ENCODE measurements around the gene CDHR2.

Gene CDHR2

DNA sequence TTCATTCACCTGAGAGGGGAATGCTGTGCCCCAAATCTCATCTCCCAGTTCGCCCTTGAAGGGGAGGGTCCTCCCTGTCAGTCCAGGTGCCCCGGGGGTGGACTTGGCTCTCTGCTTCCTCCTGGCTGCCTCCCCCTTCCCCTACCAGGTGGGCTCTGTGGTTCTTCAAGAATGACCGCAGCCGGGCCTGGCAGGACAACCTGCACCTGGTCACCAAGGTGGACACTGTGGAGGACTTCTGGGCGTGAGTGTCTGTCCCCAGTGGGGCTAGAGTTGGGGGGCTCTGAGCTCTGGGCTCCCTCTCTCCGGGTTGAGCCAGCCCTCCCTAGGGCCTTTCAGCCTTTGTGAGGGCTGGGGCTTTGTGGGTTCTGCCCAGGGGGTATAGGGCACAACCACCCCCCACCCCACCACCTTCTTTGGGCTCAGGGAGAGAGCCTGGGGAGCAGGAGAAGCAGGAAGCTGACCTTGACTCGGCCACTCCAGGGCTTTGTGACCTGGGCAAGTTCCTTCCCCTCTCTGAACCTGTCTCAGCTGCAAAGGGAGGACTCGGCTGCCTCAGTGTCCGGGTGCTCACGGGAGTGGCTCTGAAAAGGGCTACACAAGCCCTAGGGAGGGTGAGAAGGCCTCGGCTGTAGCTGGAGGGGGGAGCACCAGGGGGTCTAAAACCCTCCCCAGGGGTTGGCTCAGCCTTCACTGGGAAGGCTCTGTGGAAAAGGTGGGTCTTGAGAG is 94.5 kb downstream of the CDHR2 start:
- no peak for DNase-seq

DNA sequence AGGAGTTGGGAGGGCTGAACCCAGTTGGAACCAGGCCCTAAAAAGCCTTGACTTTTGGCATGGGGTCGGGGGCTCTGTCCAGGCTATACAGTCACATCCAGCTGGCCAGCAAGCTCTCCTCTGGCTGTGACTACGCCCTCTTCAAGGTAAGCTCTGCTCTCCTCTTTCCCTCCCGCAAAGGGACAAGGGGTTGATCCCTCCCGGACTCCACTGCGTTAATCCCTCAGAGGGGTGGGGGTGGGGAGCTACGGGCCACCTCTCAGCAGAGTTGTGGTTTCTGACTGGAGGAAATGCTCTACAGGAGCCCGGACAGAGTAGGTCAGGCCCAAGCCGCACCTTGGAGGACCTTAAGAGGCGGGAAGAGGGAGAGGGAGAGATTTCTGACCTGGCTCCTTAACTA is 95.2 kb downstream of the CDHR2 start:
- no peak for DNase-seq

DNA sequence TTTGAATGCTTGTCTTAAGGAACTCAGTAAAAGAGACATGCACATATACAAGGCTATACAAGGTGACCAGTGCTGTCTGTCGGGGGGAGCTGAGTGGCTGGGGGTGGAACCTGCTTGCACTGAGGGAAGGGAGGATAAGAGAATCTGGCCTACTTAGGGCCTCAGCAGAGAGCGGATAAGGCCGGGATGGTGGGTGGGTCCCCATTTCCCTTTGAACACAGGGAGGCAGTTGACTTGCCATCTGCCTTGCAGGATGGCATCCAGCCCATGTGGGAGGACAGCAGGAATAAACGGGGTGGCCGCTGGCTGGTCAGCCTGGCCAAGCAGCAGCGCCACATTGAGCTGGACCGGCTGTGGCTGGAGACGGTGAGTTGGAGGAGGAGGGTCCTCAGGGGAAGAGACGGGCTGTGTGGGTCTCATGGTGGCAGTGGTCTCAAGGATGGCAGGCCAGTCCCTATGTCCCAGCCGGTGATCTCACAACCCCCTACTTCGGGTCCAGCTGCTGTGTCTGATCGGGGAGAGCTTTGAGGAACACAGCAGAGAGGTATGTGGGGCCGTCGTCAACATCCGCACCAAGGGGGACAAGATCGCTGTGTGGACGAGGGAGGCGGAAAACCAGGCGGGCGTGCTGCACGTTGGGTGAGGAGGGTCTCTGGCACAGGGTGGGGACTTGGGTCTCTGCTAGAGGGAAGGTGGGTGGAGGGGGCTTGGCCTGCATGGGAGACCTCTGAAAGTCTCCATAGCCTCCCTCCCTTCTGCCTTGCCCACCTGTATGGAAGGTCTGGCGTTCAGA is 95.9 kb downstream of the CDHR2 start:
- DNase-seq: no peak
